ENCODE results near the gene HJURP.

DNA sequence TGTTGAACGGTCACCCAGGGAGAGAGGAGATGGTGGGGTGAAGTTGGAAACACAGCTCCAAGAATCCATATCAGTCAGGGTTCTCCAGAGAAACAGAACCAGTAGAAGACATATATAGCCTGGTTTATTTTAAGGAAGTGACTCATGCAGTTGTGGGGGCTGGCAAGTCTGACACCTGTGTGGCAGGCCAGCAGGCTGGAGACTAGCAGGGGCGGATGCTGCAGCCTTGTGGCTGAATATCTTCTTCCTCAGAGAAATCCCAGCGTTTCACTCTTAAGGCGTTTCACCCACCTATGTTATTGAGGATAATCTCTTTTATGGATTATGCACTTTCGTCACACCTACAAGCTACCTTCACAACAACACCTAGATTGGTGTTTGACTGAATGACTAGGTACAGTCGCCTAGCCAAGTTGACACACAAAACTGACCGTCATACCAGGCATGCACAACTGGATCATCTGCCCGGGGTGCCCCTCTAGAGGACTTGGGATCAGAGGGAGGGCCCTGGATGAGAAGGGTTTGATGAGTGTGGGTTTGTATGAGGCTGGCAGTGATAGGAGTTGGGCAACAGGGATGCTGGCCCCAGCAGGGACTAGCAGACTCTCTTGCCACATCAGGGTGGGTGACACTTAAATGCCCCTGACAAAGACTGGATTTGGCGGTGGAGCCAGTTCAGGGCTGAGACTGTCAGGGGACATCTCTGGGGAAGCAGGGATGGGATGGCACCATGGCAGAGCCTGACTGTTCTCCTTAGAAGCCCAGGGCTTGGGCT is 52.8 kb downstream of the HJURP start:
- TF ChIP-seq, protein P1, sequence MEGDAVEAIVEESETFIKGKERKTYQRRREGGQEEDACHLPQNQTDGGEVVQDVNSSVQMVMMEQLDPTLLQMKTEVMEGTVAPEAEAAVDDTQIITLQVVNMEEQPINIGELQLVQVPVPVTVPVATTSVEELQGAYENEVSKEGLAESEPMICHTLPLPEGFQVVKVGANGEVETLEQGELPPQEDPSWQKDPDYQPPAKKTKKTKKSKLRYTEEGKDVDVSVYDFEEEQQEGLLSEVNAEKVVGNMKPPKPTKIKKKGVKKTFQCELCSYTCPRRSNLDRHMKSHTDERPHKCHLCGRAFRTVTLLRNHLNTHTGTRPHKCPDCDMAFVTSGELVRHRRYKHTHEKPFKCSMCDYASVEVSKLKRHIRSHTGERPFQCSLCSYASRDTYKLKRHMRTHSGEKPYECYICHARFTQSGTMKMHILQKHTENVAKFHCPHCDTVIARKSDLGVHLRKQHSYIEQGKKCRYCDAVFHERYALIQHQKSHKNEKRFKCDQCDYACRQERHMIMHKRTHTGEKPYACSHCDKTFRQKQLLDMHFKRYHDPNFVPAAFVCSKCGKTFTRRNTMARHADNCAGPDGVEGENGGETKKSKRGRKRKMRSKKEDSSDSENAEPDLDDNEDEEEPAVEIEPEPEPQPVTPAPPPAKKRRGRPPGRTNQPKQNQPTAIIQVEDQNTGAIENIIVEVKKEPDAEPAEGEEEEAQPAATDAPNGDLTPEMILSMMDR (conservative IDR thresholded peaks at IDR 0.05 in 1 of 2, IDR thresholded peaks at IDR 0.05 in 1 of 2; ENCODE audit: extremely low read depth in 1 of 2, insufficient read depth in 1 of 2, low read depth in 1 of 2, low read length in 2 of 2): no peak
- TF ChIP-seq EZH2 (IDR thresholded peaks at IDR 0.05; ENCODE audit: borderline replicate concordance, low read length): no peak

Data from mammary epithelial cell (primary cell).